ENCODE results near the gene ABI2. TPM values are rescaled to one million over a fixed set of nuclear protein-coding genes. Genes with fewer than 3 reads are reported as not detected.
"Not testable (repeated sequence)": the region's sequence is repeated elsewhere in the genome, so short reads cannot be mapped to it uniquely, and the experiment has no call there.

ABI2 gene
- total RNA-seq, 1 donor from 2014 or later = 161 TPM

DNA sequence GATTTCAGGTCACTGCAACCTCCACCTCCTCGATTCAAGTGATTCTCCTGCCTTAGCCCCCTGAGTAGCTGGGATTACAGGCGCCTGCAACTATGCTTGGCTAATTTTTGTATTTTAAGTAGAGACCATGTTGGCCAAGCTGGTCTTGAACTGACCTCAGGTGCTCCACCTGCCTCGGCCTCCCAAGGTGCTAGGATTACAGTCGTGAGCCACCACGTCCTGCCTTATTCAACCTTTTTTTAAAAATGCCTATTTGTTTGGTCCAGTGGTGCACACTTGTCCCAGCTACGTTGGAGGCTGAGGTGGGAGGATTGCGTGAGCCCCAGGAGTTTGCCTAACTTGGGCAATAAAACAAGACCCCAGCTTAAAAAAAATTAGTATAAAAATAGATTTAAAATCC lies 46.1 kb upstream of the ABI2 start:
- Histone ChIP-seq H3K9me3 (ENCODE audit: low read depth) (no peaks in the 10 kb centered on the region), H4K20me1 (ENCODE audit: low read depth) (no peaks in the 10 kb centered on the region), H3F3A (ENCODE audit: low read depth) (no peaks in the 10 kb centered on the region), H3K79me2 (ENCODE audit: low read depth) (no peaks in the 10 kb centered on the region), H3K27me3 (no peaks in the 10 kb centered on the region), H3K9ac (no peak overlapping the region), H3K36me3 (peaks cover 13% of the 10 kb centered on the region), H2AFZ (replicated peaks) (no peak overlapping the region), H3K27ac (no peak overlapping the region), H3K4me3 (no peak overlapping the region), H3K4me2 (no peak overlapping the region), H3K4me1 (no peaks in the 10 kb centered on the region)
- Mint-ChIP-seq H3K9me3 (no peaks in the 10 kb centered on the region), H3K4me3 (no peak overlapping the region), H3K36me3 (peaks cover 20% of the 10 kb centered on the region), H3K27me3 (ENCODE audit: insufficient read depth, low read depth) (no peaks in the 10 kb centered on the region), H3K27ac (no peak overlapping the region), H3K4me1 (no peaks in the 10 kb centered on the region)
- TF ChIP-seq, protein P1, sequence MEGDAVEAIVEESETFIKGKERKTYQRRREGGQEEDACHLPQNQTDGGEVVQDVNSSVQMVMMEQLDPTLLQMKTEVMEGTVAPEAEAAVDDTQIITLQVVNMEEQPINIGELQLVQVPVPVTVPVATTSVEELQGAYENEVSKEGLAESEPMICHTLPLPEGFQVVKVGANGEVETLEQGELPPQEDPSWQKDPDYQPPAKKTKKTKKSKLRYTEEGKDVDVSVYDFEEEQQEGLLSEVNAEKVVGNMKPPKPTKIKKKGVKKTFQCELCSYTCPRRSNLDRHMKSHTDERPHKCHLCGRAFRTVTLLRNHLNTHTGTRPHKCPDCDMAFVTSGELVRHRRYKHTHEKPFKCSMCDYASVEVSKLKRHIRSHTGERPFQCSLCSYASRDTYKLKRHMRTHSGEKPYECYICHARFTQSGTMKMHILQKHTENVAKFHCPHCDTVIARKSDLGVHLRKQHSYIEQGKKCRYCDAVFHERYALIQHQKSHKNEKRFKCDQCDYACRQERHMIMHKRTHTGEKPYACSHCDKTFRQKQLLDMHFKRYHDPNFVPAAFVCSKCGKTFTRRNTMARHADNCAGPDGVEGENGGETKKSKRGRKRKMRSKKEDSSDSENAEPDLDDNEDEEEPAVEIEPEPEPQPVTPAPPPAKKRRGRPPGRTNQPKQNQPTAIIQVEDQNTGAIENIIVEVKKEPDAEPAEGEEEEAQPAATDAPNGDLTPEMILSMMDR (IDR thresholded peaks at IDR 0.05) = no peak
- TF ChIP-seq EZH2 (IDR thresholded peaks at IDR 0.05) (no peak), EZH2phosphoT487 (IDR thresholded peaks at IDR 0.05) (no peak)
- DNase-seq (ENCODE audit: low spot score) = no peak

DNA sequence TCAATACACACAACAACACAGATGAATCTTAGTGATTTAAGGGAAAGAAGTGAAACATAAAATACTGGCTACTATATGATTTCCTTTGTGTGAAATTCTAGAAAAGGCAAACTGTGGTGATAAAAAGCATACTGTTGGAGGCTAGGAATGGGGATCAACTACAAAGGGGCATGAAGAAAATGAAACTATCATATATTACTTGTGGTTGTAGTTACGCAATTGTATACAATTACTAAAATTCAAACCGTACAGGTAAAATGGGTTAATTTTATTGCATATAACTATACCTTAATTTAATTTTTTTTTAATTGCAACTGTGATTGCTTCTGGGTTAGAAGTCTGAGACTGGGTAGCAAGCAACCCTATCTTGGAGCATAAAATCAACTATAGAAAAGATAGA lies 41.7 kb upstream of the ABI2 start:
- TF ChIP-seq EZH2 (IDR thresholded peaks at IDR 0.05) = no peak
- TF ChIP-seq, protein P1 (IDR thresholded peaks at IDR 0.05) = no peak
- TF ChIP-seq EZH2phosphoT487 (IDR thresholded peaks at IDR 0.05) = no peak
- Histone ChIP-seq H3K4me3 (no peak overlapping the region), H3K4me1 (no peaks in the 10 kb centered on the region), H3K36me3 (peaks cover 15% of the 10 kb centered on the region), H2AFZ (replicated peaks) (no peak overlapping the region), H3K9ac (no peak overlapping the region), H3F3A (ENCODE audit: low read depth) (no peaks in the 10 kb centered on the region), H4K20me1 (ENCODE audit: low read depth) (no peaks in the 10 kb centered on the region), H3K27ac (no peak overlapping the region), H3K79me2 (ENCODE audit: low read depth) (no peaks in the 10 kb centered on the region), H3K27me3 (no peaks in the 10 kb centered on the region), H3K9me3 (ENCODE audit: low read depth) (no peaks in the 10 kb centered on the region), H3K4me2 (no peak overlapping the region)
- H3K4me3 Mint-ChIP-seq = no peak overlapping the region
- no peaks in the 10 kb centered on the region for H3K27me3 Mint-ChIP-seq (ENCODE audit: insufficient read depth, low read depth)
- no peak for DNase-seq (ENCODE audit: low spot score)
- no peaks in the 10 kb centered on the region for H3K4me1 Mint-ChIP-seq
- no peak overlapping the region for H3K27ac Mint-ChIP-seq
- H3K36me3 Mint-ChIP-seq = peaks cover 13% of the 10 kb centered on the region
- H3K9me3 Mint-ChIP-seq = no peaks in the 10 kb centered on the region

DNA sequence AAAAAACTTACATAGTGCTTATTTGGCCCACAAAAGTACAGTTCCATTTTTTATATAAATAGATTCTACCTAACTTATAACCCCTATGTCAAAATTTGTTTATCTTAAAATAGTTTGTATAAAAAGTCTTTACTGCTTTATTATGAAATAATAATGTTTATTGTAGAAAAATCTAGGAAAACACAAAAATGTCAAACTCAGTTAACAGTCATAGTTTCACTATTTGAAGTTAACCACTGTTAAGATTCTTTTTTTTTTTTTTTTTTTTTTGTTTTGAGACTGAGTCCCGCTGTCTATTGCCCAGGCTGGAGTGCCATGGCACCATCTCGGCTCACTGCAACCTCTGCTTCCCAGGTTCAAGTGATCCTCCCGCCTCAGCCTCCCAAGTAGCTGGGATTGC lies 26.5 kb upstream of the ABI2 start:
- Histone ChIP-seq H3K9me3 (ENCODE audit: low read depth) (no peaks in the 10 kb centered on the region), H3K27me3 (no peaks in the 10 kb centered on the region), H4K20me1 (ENCODE audit: low read depth) (no peaks in the 10 kb centered on the region), H3K4me1 (no peaks in the 10 kb centered on the region), H2AFZ (replicated peaks) (no peak overlapping the region), H3F3A (ENCODE audit: low read depth) (no peaks in the 10 kb centered on the region), H3K36me3 (no peaks in the 10 kb centered on the region), H3K27ac (no peak overlapping the region), H3K9ac (no peak overlapping the region), H3K4me2 (no peak overlapping the region), H3K79me2 (ENCODE audit: low read depth) (no peaks in the 10 kb centered on the region), H3K4me3 (no peak overlapping the region)
- H3K27ac Mint-ChIP-seq = no peak overlapping the region
- no peak for TF ChIP-seq EZH2 (IDR thresholded peaks at IDR 0.05)
- TF ChIP-seq EZH2phosphoT487 (IDR thresholded peaks at IDR 0.05) = no peak
- TF ChIP-seq, protein P1 (IDR thresholded peaks at IDR 0.05) = no peak
- DNase-seq (ENCODE audit: low spot score) = no peak
- peaks cover 8% of the 10 kb centered on the region for H3K36me3 Mint-ChIP-seq
- no peak overlapping the region for H3K4me3 Mint-ChIP-seq
- H3K9me3 Mint-ChIP-seq = no peaks in the 10 kb centered on the region
- no peaks in the 10 kb centered on the region for H3K27me3 Mint-ChIP-seq (ENCODE audit: insufficient read depth, low read depth)
- no peaks in the 10 kb centered on the region for H3K4me1 Mint-ChIP-seq

DNA sequence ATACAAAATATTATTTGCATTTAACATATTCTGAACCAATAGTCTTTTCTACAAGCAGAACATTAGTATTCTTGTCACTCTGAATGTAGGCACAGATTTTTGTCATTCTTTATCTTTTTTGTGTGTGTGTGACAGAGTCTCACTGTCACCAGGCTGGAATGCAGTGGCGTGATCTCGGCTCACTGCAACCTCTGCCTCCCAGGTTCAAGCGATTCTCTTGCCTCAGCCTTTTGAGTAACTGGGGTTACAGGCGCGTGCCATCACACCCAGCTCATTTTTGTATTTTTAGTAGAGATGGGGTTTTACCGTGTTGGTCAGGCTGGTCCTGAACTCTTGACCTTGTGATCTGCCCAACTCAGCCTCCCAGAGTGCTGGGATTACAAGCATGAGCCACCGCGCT lies 25.6 kb upstream of the ABI2 start:
- not testable (repeated sequence) for H4K20me1 ChIP-seq (ENCODE audit: low read depth); H3K27ac ChIP-seq; H3K4me1 ChIP-seq; H3K27ac Mint-ChIP-seq; H3K27me3 ChIP-seq; H3K9me3 ChIP-seq (ENCODE audit: low read depth); H2AFZ ChIP-seq (replicated peaks); H3K4me2 ChIP-seq; H3K4me3 ChIP-seq; H3K4me3 Mint-ChIP-seq; DNase-seq (ENCODE audit: low spot score); H3K79me2 ChIP-seq (ENCODE audit: low read depth); H3K27me3 Mint-ChIP-seq (ENCODE audit: insufficient read depth, low read depth); H3K9ac ChIP-seq; H3K36me3 ChIP-seq; H3F3A ChIP-seq (ENCODE audit: low read depth); H3K4me1 Mint-ChIP-seq; H3K9me3 Mint-ChIP-seq
- peaks cover 13% of the 10 kb centered on the region for H3K36me3 Mint-ChIP-seq

Measured in neural progenitor cell (in vitro differentiated cells).